ENCODE results near the gene ZNF750. TPM values are rescaled to one million over a fixed set of nuclear protein-coding genes. Genes with fewer than 3 reads are reported as not detected.

The ZNF750 gene
- total and polyA plus RNA-seq, 12 donors: 0.07 to 0.20 (median 0.11) TPM; not detected in 8

DNA sequence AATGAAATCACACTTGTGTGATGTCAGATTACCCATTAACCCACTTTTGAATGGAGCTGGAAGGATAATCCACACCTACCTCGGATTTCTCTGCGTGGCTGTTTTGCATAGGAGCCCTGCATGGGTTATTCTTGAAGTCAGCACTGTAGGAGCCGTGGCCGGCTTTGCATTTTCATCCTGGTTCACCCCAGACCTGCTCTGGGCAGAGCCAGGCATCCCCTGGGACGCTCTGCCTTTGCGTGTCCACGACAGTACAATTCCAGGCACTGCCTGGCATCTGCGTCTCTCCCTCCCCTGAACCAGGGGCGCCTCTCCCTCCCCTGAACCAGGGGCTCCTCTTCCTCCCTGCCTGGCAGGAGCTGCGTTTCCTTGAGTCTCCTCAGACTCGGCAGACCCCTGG lies 29.7 kb upstream of the ZNF750 start:
- Histone ChIP-seq H3K36me3 (replicated peaks in 1 of 2) (peaks cover 0 to 11% of the 10 kb centered on the region in 2 donors), H3K4me1 (replicated peaks in 1 of 2) (peaks cover 0 to 8% of the 10 kb centered on the region in 2 donors), H3K27ac (no peak overlapping the region), H3K9me3 (replicated peaks in 1 of 3) (no peaks in the 10 kb centered on the region), H3K27me3 (no peaks in the 10 kb centered on the region), H3K4me3 (no peak overlapping the region)
- no peak for DNase-seq
- intact Hi-C loops (cut with DNase I): no loop called here
- TF ChIP-seq, protein P1, sequence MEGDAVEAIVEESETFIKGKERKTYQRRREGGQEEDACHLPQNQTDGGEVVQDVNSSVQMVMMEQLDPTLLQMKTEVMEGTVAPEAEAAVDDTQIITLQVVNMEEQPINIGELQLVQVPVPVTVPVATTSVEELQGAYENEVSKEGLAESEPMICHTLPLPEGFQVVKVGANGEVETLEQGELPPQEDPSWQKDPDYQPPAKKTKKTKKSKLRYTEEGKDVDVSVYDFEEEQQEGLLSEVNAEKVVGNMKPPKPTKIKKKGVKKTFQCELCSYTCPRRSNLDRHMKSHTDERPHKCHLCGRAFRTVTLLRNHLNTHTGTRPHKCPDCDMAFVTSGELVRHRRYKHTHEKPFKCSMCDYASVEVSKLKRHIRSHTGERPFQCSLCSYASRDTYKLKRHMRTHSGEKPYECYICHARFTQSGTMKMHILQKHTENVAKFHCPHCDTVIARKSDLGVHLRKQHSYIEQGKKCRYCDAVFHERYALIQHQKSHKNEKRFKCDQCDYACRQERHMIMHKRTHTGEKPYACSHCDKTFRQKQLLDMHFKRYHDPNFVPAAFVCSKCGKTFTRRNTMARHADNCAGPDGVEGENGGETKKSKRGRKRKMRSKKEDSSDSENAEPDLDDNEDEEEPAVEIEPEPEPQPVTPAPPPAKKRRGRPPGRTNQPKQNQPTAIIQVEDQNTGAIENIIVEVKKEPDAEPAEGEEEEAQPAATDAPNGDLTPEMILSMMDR (IDR thresholded peaks at IDR 0.05): no peak
- TF ChIP-seq POLR2A (IDR thresholded peaks at IDR 0.05): no peak
- WGBS, 4 donors: 88 to 94% (median 91%) methylated on average over 8 to 11 of the region's 11 CpGs

DNA sequence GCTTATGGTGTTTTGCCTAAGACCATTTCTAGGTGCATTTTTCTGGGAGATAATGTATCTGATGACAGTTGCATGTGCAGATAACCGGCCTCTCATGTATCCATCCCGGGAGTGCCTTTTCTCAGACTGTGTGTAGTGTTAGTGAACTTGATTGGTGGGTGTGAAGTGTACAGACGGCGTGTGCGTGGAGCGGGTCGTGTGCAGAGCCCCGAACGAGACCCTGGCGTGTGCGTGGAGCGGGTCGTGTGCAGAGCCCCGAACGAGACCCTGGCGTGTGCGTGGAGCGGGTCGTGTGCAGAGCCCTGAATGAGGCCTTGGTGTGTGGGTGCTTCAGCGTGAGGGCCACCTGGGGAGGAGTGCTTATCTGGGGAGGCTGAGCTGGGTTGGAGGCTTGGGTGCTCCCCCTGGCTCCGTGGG lies 28.9 kb upstream of the ZNF750 start:
- Histone ChIP-seq H3K27me3 (no peaks in the 10 kb centered on the region), H3K4me1 (replicated peaks in 1 of 2) (peaks cover 0 to 13% of the 10 kb centered on the region in 2 donors), H3K36me3 (replicated peaks in 1 of 2) (peaks cover 0 to 11% of the 10 kb centered on the region in 2 donors), H3K4me3 (no peak overlapping the region), H3K27ac (no peak overlapping the region), H3K9me3 (replicated peaks in 1 of 3) (no peaks in the 10 kb centered on the region)
- DNase-seq: no peak
- 88 to 97% (median 92%) methylated on average over 21 of the region's 21 CpGs for WGBS, 4 donors
- intact Hi-C loops (cut with DNase I): no loop called here
- TF ChIP-seq, protein P1 (IDR thresholded peaks at IDR 0.05): no peak
- TF ChIP-seq POLR2A (IDR thresholded peaks at IDR 0.05): no peak

DNA sequence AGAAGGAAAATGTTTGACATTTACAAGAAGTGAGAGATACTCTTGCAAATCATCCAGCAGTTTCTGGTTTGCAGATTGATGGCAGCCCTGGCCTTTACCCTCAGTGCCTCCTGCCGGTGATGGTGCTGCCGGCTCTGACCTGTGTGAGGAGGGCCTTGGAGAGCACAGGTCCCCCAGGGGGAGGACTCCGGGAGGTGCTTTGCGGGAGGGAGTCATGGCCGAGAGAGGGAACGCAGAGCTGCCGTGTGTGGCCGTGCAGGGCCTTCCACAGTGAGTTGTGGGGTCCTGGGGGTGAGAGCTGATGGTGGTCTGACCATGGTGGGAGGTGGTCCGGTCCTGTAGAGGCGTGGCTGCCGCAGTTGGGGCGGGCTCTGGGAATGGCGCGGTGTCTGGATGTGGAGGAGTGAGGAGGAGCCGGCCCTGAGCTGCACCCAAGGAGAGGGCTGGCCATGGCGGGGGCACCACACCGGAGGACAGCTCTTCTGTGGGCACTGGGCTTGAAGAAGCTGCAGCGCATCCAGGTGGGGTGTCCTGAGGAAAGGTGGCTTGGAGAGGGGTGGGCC lies 28.0 kb upstream of the ZNF750 start:
- no peaks in the 10 kb centered on the region for H3K27me3 ChIP-seq
- H3K9me3 ChIP-seq (replicated peaks in 1 of 3): no peaks in the 10 kb centered on the region
- TF ChIP-seq, protein P1 (IDR thresholded peaks at IDR 0.05): no peak
- TF ChIP-seq POLR2A (IDR thresholded peaks at IDR 0.05): no peak
- WGBS, 4 donors: 86 to 94% (median 89%) methylated on average over 6 to 18 of the region's 18 CpGs
- no peak overlapping the region for H3K4me3 ChIP-seq
- intact Hi-C loops (cut with DNase I): no loop called here
- DNase-seq: no peak
- peaks cover 0 to 13% of the 10 kb centered on the region in 2 donors for H3K4me1 ChIP-seq (replicated peaks in 1 of 2)
- peaks cover 0 to 11% of the 10 kb centered on the region in 2 donors for H3K36me3 ChIP-seq (replicated peaks in 1 of 2)
- no peak overlapping the region for H3K27ac ChIP-seq

DNA sequence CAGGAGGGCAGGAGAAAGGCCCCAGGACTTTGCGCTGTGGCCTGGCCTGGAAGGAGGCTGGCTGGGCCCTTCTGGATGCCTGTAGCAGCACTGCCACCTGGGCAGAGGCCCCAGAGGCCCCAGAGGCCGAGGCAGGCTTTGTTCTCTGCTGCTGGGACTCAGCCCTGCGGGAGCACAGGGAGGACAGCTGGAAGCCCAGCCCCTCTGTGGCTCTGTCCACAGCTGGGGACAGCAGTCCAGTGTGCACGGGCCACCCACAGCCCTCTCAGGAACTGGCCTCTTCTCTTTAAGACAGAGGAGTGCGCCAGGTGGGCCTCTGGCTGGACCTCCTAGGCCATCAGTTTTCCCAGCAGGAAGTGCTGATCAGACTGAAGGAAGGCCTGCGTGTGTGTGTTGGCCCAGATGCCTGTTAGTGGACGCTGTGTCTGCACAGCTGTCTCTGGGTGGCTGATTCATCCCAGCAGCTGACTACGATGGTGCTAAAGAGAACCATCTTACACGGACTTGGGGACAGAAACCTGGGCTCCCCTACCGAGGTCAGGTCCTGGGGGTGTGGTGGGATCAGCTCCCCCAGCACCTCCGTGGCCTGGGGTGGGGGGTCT lies 26.9 kb upstream of the ZNF750 start:
- peak in 2 of 7 donors; percentile 13 to 71 for DNase-seq
- intact Hi-C loops (cut with DNase I): no loop called here
- 46 to 72% (median 67%) methylated on average over 4 to 11 of the region's 11 CpGs for WGBS, 4 donors

More for the DNA sequence above, 26.9 kb upstream of the ZNF750 start:
- H3K4me3 ChIP-seq: no peak overlapping the region
- no peaks in the 10 kb centered on the region for H3K27me3 ChIP-seq
- H3K36me3 ChIP-seq (replicated peaks in 1 of 2): peaks cover 0 to 11% of the 10 kb centered on the region in 2 donors
- H3K9me3 ChIP-seq (replicated peaks in 1 of 3): no peaks in the 10 kb centered on the region
- peak overlapping the region in 2 of 5 donors; percentile 19 to 74 for H3K27ac ChIP-seq
- H3K4me1 ChIP-seq (replicated peaks in 1 of 2): peaks cover 0 to 13% of the 10 kb centered on the region in 2 donors
- TF ChIP-seq POLR2A (IDR thresholded peaks at IDR 0.05): no peak
- TF ChIP-seq, protein P1 (IDR thresholded peaks at IDR 0.05): no peak
